Hepatocyte (in vitro differentiated cells): Measurements from ENCODE around the gene MYO3B.

Experiments
- EZH2 ChIP-seq: fragments of 200-600 bp; sonication (generic); IDR thresholded peaks from 2 replicates; pipeline ENCODE4 v1.6.1; 2016; ENCODE audit warnings: antibody characterized with exemption, mild to moderate bottlenecking, borderline replicate concordance
- TF ChIP-seq, protein P1 (sequence below): fragments of 200-600 bp; sonication (generic); IDR thresholded peaks from 2 replicates; pipeline ENCODE4 v1.5.1; 2016; ENCODE audit warnings: antibody characterized with exemption, mild to moderate bottlenecking; ENCODE audit not compliant: poor library complexity

DNA sequence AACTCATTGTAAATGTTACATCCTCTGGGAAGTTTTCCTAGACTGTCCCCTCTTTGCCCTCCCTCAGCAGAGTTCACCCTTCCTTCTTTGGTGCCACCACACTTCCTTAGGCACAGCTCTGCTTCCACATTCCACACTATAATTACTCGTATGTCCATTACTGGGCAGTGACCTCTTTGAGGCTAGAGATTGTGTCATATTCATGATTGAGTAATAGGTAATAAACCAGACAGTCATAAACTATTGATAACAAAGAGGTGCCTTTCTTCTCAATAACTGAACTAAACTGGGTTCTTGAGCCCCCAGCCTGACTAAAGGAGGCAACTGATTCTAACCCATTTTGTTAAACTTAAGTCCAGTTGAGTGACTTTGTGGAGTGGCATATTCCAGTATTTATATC is 28.3 kb downstream of the MYO3B start:
- TF ChIP-seq, protein P1, sequence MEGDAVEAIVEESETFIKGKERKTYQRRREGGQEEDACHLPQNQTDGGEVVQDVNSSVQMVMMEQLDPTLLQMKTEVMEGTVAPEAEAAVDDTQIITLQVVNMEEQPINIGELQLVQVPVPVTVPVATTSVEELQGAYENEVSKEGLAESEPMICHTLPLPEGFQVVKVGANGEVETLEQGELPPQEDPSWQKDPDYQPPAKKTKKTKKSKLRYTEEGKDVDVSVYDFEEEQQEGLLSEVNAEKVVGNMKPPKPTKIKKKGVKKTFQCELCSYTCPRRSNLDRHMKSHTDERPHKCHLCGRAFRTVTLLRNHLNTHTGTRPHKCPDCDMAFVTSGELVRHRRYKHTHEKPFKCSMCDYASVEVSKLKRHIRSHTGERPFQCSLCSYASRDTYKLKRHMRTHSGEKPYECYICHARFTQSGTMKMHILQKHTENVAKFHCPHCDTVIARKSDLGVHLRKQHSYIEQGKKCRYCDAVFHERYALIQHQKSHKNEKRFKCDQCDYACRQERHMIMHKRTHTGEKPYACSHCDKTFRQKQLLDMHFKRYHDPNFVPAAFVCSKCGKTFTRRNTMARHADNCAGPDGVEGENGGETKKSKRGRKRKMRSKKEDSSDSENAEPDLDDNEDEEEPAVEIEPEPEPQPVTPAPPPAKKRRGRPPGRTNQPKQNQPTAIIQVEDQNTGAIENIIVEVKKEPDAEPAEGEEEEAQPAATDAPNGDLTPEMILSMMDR: no peak
- TF ChIP-seq EZH2: no peak
